Sigmoid colon (tissue), 7 donors: ENCODE results near the gene GNL1. TPM values are rescaled to one million over a fixed set of nuclear protein-coding genes. Genes with fewer than 3 reads are reported as not detected.

Source experiments
- DNase-seq: peaks from one replicate; pipeline ENCODE4 v3.0.0-alpha.2; 2019
- H3K27ac ChIP-seq, 4 donors: fragments of 200-600 bp; sonication (generic); one replicate each; pipeline ENCODE4 v1.5.1; 2016 to 2019; ENCODE audit warnings: mild to moderate bottlenecking in 1 of 4
- H3K27me3 ChIP-seq, 3 donors: fragments of 200-600 bp; sonication (generic); one replicate each; pipeline ENCODE4 v1.5.1; 2019; ENCODE audit warnings: mild to moderate bottlenecking in 1 of 3
- H3K36me3 ChIP-seq, 4 donors: fragments of 200-600 bp; sonication (generic); one replicate each; pipeline ENCODE4 v1.5.1; 2016 to 2019
- H3K4me1 ChIP-seq, 4 donors: fragments of 200-600 bp; sonication (generic); one replicate each; pipeline ENCODE4 v1.5.1; 2017 to 2019
- H3K4me3 ChIP-seq, 4 donors: fragments of 200-600 bp; sonication (generic); one replicate each; pipeline ENCODE4 v1.5.1; 2017 to 2019; ENCODE audit warnings: mild to moderate bottlenecking in 2 of 4, moderate library complexity in 1 of 4
- H3K9me3 ChIP-seq, 4 donors: fragments of 200-600 bp in 3 of 4; sonication (generic) in 3 of 4; one replicate each; pipeline versions ENCODE4 v1.5.1 to v1.6.1; 2013 to 2019
- EP300 ChIP-seq, 4 donors: sonication (generic); formaldehyde crosslinking; IDR thresholded peaks; one replicate each; pipeline ENCODE4 v1.6.1; 2017; ENCODE audit warnings: antibody characterized with exemption in 4 of 4
- POLR2A ChIP-seq, 2 donors: fragments of 450-650 bp; IDR thresholded peaks; one replicate each; pipeline ENCODE4 v1.6.1; 2016; ENCODE audit warnings: antibody characterized with exemption in 2 of 2, mild to moderate bottlenecking in 2 of 2, moderate library complexity in 2 of 2
- POLR2AphosphoS5 ChIP-seq, 4 donors: sonication (generic); formaldehyde crosslinking; IDR thresholded peaks; one replicate each; pipeline ENCODE4 v1.6.1; 2017; ENCODE audit warnings: antibody characterized with exemption in 4 of 4
- WGBS, 2 donors: extraction: QIAGEN DNeasy Blood & Tissue Kit; methylation state at CpG; one replicate each; pipeline ENCODE4 v1.1.7; 2013; 5-methylcytosine and 5-hydroxymethylcytosine counted together
- intact Hi-C: fragments of 100-400 bp; cut with DNase I; formaldehyde crosslinking; loops from one replicate; pipeline ENCODE4 v1.15.1; 2023
- polyA plus RNA-seq, 3 donors: library from polyadenylated mRNA; stranded (reverse); fragments of 200-250 nt; gene quantifications; one replicate each; pipeline ENCODE4 v1.2.3, GENCODE V29; 2013
- total RNA-seq, 4 donors: library from RNA; depleted of rRNA; stranded (reverse); fragments of >200 nt; gene quantifications; one replicate each; pipeline ENCODE4 v1.1.0, GENCODE V29; 2016
- TF ChIP-seq, protein P1 (sequence below), 4 experiments: fragments of 450-650 bp in 3 of 4; fragments of 200-600 bp in 1 of 4; IDR thresholded peaks; one replicate each; pipeline ENCODE4 v1.5.1; 2016 to 2019; ENCODE audit warnings: antibody characterized with exemption in 4 of 4, mild to moderate bottlenecking in 3 of 4, moderate library complexity in 2 of 4
- donor health status: healthy with polysubstance abuse.
- donor health status: Bipolar disorder and iron deficiency.
- donor health status: healthy.

The GNL1 gene
- total and polyA plus RNA-seq, 7 donors: 27.7 to 50.6 (median 35.7) TPM

DNA sequence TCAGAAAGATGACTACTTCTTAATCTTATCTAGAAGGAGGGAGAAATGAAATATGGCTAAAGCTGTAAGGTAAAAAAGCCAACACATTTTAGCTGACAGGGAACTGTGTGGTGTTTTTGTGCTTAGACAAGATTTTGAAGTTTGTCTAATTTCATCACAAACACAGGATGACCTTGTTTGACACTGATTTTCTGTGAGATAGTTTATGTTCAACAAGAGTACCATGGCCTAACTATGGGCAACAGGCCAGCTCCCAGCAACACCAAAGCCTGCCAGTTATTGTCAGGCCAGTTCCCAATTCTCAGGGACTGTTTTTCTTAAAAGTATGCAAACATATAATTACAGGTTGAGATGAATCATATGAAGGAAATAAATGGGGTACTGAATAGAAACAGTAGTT is 9.5 kb upstream of the GNL1 start:
- TF ChIP-seq, protein P1, sequence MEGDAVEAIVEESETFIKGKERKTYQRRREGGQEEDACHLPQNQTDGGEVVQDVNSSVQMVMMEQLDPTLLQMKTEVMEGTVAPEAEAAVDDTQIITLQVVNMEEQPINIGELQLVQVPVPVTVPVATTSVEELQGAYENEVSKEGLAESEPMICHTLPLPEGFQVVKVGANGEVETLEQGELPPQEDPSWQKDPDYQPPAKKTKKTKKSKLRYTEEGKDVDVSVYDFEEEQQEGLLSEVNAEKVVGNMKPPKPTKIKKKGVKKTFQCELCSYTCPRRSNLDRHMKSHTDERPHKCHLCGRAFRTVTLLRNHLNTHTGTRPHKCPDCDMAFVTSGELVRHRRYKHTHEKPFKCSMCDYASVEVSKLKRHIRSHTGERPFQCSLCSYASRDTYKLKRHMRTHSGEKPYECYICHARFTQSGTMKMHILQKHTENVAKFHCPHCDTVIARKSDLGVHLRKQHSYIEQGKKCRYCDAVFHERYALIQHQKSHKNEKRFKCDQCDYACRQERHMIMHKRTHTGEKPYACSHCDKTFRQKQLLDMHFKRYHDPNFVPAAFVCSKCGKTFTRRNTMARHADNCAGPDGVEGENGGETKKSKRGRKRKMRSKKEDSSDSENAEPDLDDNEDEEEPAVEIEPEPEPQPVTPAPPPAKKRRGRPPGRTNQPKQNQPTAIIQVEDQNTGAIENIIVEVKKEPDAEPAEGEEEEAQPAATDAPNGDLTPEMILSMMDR (IDR thresholded peaks at IDR 0.05): no peak
- no peak for TF ChIP-seq POLR2A (IDR thresholded peaks at IDR 0.05)
- TF ChIP-seq POLR2AphosphoS5 (IDR thresholded peaks at IDR 0.05): no peak
- TF ChIP-seq EP300 (IDR thresholded peaks at IDR 0.05): no peak
- H3K27ac ChIP-seq: no peak overlapping the region
- H3K36me3 ChIP-seq: peaks cover 0 to 18% (median 9%) of the 10 kb centered on the region in 4 donors
- H3K4me1 ChIP-seq: peaks cover 0 to 11% (median 9%) of the 10 kb centered on the region in 4 donors
- DNase-seq: no peak
- H3K27me3 ChIP-seq: no peaks in the 10 kb centered on the region
- no peak overlapping the region for H3K4me3 ChIP-seq
- intact Hi-C loops: no loop called here
- H3K9me3 ChIP-seq: no peaks in the 10 kb centered on the region

DNA sequence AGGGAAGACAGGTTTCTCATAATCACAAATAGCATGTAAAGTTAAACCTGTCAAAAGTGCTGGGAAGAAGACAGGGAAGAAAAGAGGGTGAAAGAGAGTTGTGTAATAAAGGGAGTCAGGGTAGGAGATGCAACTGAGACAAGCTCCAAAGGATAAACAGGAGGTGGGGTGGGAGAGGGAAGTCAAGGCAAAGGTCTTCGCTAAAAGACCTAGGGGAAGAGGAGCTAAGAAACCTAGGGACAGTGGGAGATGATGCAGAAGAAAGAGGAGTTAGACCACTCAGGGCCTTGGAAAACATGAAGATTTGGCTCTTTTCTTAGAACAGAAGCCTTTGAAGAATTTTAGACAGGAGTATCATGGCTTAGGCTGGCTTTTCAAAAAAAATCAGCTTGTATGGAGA is 7.8 kb upstream of the GNL1 start:
- DNase-seq: no peak
- H3K27me3 ChIP-seq: no peaks in the 10 kb centered on the region
- intact Hi-C loops: no loop called here
- no peaks in the 10 kb centered on the region for H3K4me1 ChIP-seq
- 94 to 99% methylated on average over 1 of the region's 1 CpG for WGBS, 2 donors
- no peak overlapping the region for H3K4me3 ChIP-seq
- peaks cover 0 to 18% (median 9%) of the 10 kb centered on the region in 4 donors for H3K36me3 ChIP-seq
- H3K27ac ChIP-seq: no peak overlapping the region
- TF ChIP-seq, protein P1 (IDR thresholded peaks at IDR 0.05): no peak
- TF ChIP-seq POLR2AphosphoS5 (IDR thresholded peaks at IDR 0.05) (no peak), POLR2A (IDR thresholded peaks at IDR 0.05) (no peak), EP300 (IDR thresholded peaks at IDR 0.05) (no peak)
- no peaks in the 10 kb centered on the region for H3K9me3 ChIP-seq

- no peaks in the 10 kb centered on the region for H3K9me3 ChIP-seq
- no peak overlapping the region for H3K4me3 ChIP-seq
- no peak for TF ChIP-seq POLR2AphosphoS5 (IDR thresholded peaks at IDR 0.05)
- TF ChIP-seq, protein P1 (IDR thresholded peaks at IDR 0.05): no peak
- no peak for TF ChIP-seq EP300 (IDR thresholded peaks at IDR 0.05)
- TF ChIP-seq POLR2A (IDR thresholded peaks at IDR 0.05): no peak
- DNase-seq: no peak
- H3K27me3 ChIP-seq: no peaks in the 10 kb centered on the region
- H3K4me1 ChIP-seq: peaks cover 0 to 10% (median 7%) of the 10 kb centered on the region in 4 donors
- intact Hi-C loops: no loop called here
- 93 to 94% methylated on average over 14 of the region's 14 CpGs for WGBS, 2 donors
- peaks cover 0 to 18% (median 9%) of the 10 kb centered on the region in 4 donors for H3K36me3 ChIP-seq
- no peak overlapping the region for H3K27ac ChIP-seq
Measured at GRCh38 chr6:30562470-30563425, 6.5 kb upstream of the GNL1 start.

DNA sequence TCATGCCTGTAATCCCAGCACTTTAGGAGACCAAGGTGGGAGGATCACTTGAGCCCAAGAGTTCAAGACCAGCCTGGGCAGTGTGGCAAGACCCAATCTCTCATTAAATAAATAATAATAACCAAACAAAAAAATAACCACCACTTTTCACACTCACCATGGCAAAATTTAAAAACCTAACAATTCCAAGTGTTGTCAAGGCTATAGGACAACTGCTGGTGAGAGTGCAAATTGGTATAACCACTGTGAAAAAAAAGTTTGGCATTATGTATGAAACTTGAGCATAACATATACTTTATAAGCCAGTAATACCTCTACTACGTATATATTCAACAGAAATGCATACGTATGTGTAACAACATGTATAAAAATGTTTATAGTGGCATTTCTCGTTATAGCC is 4.6 kb upstream of the GNL1 start:
- Histone ChIP-seq H3K27me3 (no peaks in the 10 kb centered on the region), H3K36me3 (peaks cover 0 to 18% (median 9%) of the 10 kb centered on the region in 4 donors), H3K27ac (no peak overlapping the region), H3K9me3 (no peaks in the 10 kb centered on the region), H3K4me3 (no peak overlapping the region), H3K4me1 (peaks cover 0 to 17% (median 10%) of the 10 kb centered on the region in 4 donors)
- DNase-seq: no peak
- WGBS, 2 donors: 94 to 95% methylated on average over 3 of the region's 3 CpGs
- intact Hi-C loops: no loop called here
- TF ChIP-seq, protein P1 (IDR thresholded peaks at IDR 0.05): no peak
- TF ChIP-seq EP300 (IDR thresholded peaks at IDR 0.05) (no peak), POLR2A (IDR thresholded peaks at IDR 0.05) (no peak), POLR2AphosphoS5 (IDR thresholded peaks at IDR 0.05) (no peak)
